ENCODE measurements around the gene HNRNPA2B1. TPM values are rescaled to one million over a fixed set of nuclear protein-coding genes. Genes with fewer than 3 reads are reported as not detected.

The HNRNPA2B1 gene
- total RNA-seq, 1 donor from 2014 or later = 368 TPM

GRCh38 chr7:26159243-26159642 lies 41.3 kb downstream of the HNRNPA2B1 start:
- intact Hi-C loops (cut with DNase I) = no loop called here
- Histone ChIP-seq H3K4me3 (no peak overlapping the region), H3K36me3 (no peaks in the 10 kb centered on the region), H3K27me3 (ENCODE audit: low read depth) (no peaks in the 10 kb centered on the region), H3K27ac (no peak overlapping the region), H3K9me3 (no peaks in the 10 kb centered on the region), H3K4me1 (peaks cover 25% of the 10 kb centered on the region)
- DNase-seq (no peak), ATAC-seq (no peak)
- TF ChIP-seq, protein P1, sequence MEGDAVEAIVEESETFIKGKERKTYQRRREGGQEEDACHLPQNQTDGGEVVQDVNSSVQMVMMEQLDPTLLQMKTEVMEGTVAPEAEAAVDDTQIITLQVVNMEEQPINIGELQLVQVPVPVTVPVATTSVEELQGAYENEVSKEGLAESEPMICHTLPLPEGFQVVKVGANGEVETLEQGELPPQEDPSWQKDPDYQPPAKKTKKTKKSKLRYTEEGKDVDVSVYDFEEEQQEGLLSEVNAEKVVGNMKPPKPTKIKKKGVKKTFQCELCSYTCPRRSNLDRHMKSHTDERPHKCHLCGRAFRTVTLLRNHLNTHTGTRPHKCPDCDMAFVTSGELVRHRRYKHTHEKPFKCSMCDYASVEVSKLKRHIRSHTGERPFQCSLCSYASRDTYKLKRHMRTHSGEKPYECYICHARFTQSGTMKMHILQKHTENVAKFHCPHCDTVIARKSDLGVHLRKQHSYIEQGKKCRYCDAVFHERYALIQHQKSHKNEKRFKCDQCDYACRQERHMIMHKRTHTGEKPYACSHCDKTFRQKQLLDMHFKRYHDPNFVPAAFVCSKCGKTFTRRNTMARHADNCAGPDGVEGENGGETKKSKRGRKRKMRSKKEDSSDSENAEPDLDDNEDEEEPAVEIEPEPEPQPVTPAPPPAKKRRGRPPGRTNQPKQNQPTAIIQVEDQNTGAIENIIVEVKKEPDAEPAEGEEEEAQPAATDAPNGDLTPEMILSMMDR (IDR thresholded peaks at IDR 0.05) = no peak

- Histone ChIP-seq H3K36me3 (no peaks in the 10 kb centered on the region), H3K4me1 (peaks cover 33% of the 10 kb centered on the region), H3K27ac (no peak overlapping the region), H3K4me3 (no peak overlapping the region), H3K9me3 (no peaks in the 10 kb centered on the region), H3K27me3 (ENCODE audit: low read depth) (no peaks in the 10 kb centered on the region)
- no peak for ATAC-seq
- DNase-seq = no peak
- intact Hi-C loops (cut with DNase I) = no loop called here
- TF ChIP-seq, protein P1 (IDR thresholded peaks at IDR 0.05) = no peak
Measured at GRCh38 chr7:26157520-26158105, 42.9 kb downstream of the HNRNPA2B1 start.

- no peak for DNase-seq
- intact Hi-C loops (cut with DNase I) = no loop called here
- TF ChIP-seq, protein P1 (IDR thresholded peaks at IDR 0.05) = no peak
- peak overlapping the region; percentile 12 for H3K4me3 ChIP-seq
- peaks cover 33% of the 10 kb centered on the region for H3K4me1 ChIP-seq
- no peaks in the 10 kb centered on the region for H3K27me3 ChIP-seq (ENCODE audit: low read depth)
- H3K36me3 ChIP-seq = no peaks in the 10 kb centered on the region
- H3K27ac ChIP-seq = no peak overlapping the region
- no peaks in the 10 kb centered on the region for H3K9me3 ChIP-seq
- ATAC-seq = peak in 1 of 2 donors; percentile 74
Measured at GRCh38 chr7:26156451-26157420, 43.8 kb downstream of the HNRNPA2B1 start.

DNA sequence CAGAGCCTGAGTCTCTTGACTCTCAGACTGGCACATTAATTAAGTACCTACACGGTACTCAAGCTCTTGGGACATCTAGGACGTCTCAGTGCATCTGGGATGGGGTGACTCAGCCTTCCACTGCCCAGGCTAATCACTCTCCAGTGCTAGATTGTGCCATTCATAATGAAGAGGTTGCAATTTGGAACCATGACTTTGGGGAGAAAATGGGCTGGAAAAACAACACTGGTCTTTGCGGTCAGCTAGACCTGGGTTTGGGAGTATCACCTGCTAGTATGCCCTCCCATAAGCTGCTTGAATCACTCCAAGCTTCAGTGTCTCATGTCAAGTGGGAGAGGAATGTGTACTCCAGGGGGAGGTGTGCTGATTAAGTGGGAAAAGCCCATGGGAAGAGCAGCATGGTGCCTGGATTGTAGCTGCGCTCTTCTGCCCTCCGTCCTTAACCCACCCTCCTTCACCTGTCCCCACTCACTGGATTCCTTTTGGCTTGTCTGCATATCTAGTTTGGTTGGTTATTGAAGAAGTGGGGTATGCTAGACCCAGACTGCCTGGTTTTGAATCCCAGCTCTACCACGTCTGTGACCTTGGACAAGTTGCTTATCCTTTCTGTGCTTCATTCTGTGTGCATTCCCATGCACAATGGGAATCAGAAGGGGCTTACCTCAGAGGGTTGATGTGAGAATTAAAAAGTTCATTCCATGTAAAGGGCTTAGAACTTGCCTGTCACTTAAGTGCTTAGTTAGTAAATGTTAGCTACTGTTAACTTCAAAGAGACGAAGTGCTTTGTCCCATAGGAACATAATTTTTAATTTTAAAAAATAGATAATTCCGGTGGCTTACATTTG lies 44.8 kb downstream of the HNRNPA2B1 start:
- DNase-seq = no peak
- ATAC-seq = peak; percentile 23 to 47
- H3K4me3 ChIP-seq = peak overlapping the region; percentile 12
- TF ChIP-seq, protein P1 (IDR thresholded peaks at IDR 0.05) = no peak
- H3K36me3 ChIP-seq = no peaks in the 10 kb centered on the region
- no peaks in the 10 kb centered on the region for H3K27me3 ChIP-seq (ENCODE audit: low read depth)
- H3K4me1 ChIP-seq = peaks cover 33% of the 10 kb centered on the region
- intact Hi-C loops (cut with DNase I) = no loop called here
- H3K27ac ChIP-seq = peak overlapping the region; percentile 20
- no peaks in the 10 kb centered on the region for H3K9me3 ChIP-seq

Measured in lower lobe of right lung (tissue), 2 donors.